Measurements from ENCODE around the gene STAG1. TPM values are rescaled to one million over a fixed set of nuclear protein-coding genes. Genes with fewer than 3 reads are reported as not detected.

The STAG1 gene
- polyA plus RNA-seq, 2 of the 4 experiments (the other 2 are of a cell fraction) = 12.8 to 19.2 TPM

- no peak for FAIRE-seq
- 95% methylated on average over 3 of the region's 4 CpGs for WGBS (ENCODE audit: missing lambda C conversion rate)
- no peak for DNase-seq (ENCODE audit: low read depth in 1 of 2, low spot score in 1 of 2)
- Histone ChIP-seq H3K9me3 (no peaks in the 10 kb centered on the region), H3K4me2 (no peak overlapping the region), H3K27ac (no peak overlapping the region), H3K4me1 (no peaks in the 10 kb centered on the region), H3K4me3 (no peak overlapping the region)
- ChIA-PET CTCF (interaction anchor here (0.6 to 0.7 kb wide), 3 partner anchors 11 to 774 kb away, joined by 3 to 4 read pairs (median 3); partner anchors contain the start of gene STAG1), POLR2A (no interaction called here)
- TF ChIP-seq MAFK (IDR thresholded peaks at IDR 0.05; ENCODE audit: partially characterized antibody) (no peak), ESRRA (IDR thresholded peaks at IDR 0.05; ENCODE audit: borderline replicate concordance, low read length) (no peak), FOXS1 (CRISPR knock-in tag; IDR thresholded peaks at IDR 0.05) (no peak), KDM1A (IDR thresholded peaks at IDR 0.05; ENCODE audit: low read depth) (no peak), KDM5A (IDR thresholded peaks at IDR 0.05) (no peak), ZFP36 (IDR thresholded peaks at IDR 0.05; ENCODE audit: borderline replicate concordance, partially characterized antibody) (no peak), CHD4 (IDR thresholded peaks at IDR 0.05; ENCODE audit: borderline replicate concordance) (no peak), RCOR1 (IDR thresholded peaks at IDR 0.05; ENCODE audit: low read depth, low read length) (no peak), BHLHE40 (IDR thresholded peaks at IDR 0.05; ENCODE audit: low read depth, low read length) (no peak), USF2 (IDR thresholded peaks at IDR 0.05) (no peak), RAD21 (conservative IDR thresholded peaks at IDR 0.05 in 1 of 2, IDR thresholded peaks at IDR 0.05 in 1 of 2) (no peak), TFCP2L1 (CRISPR knock-in tag; IDR thresholded peaks at IDR 0.05) (no peak), ZNF302 (CRISPR knock-in tag; IDR thresholded peaks at IDR 0.05) (no peak), ELK1 (IDR thresholded peaks at IDR 0.05; ENCODE audit: low read depth, low read length) (no peak), GATA3 (IDR thresholded peaks at IDR 0.05; ENCODE audit: borderline replicate concordance) (no peak), NR3C1 (IDR thresholded peaks at IDR 0.05) (no peak), EHF (CRISPR knock-in tag; IDR thresholded peaks at IDR 0.05) (no peak), NFE2L2 (conservative IDR thresholded peaks at IDR 0.05; ENCODE audit: low read length) (no peak), HOXB5 (CRISPR knock-in tag; IDR thresholded peaks at IDR 0.05) (no peak)
- ATAC-seq = no peak
Observed at GRCh38 chr3:136678981-136679380, 73.2 kb downstream of the STAG1 start.

- ATAC-seq (no peak), DNase-seq (ENCODE audit: low read depth in 1 of 2, low spot score in 1 of 2) (no peak), FAIRE-seq (no peak)
- ChIA-PET CTCF (no interaction called here), POLR2A (no interaction called here)
- no peak overlapping the region for H3K4me3 ChIP-seq
- peaks cover 9% of the 10 kb centered on the region; the same call in 2 of the 3 replicates for H3K4me1 ChIP-seq
- no peak overlapping the region for H3K27ac ChIP-seq
- no peak overlapping the region for H3K4me2 ChIP-seq
- H3K9me3 ChIP-seq = no peaks in the 10 kb centered on the region
- TF ChIP-seq HOXB5 (CRISPR knock-in tag; IDR thresholded peaks at IDR 0.05) (no peak), KDM5A (IDR thresholded peaks at IDR 0.05) (no peak), ESRRA (IDR thresholded peaks at IDR 0.05; ENCODE audit: borderline replicate concordance, low read length) (no peak), FOXS1 (CRISPR knock-in tag; IDR thresholded peaks at IDR 0.05) (no peak), ZFP36 (IDR thresholded peaks at IDR 0.05; ENCODE audit: borderline replicate concordance, partially characterized antibody) (no peak), RFX5 (IDR thresholded peaks at IDR 0.05) (no peak), SMC3 (IDR thresholded peaks at IDR 0.05) (no peak), PBX3 (IDR thresholded peaks at IDR 0.05) (no peak), MAX (IDR thresholded peaks at IDR 0.05) (no peak), KDM1A (IDR thresholded peaks at IDR 0.05; ENCODE audit: low read depth) (no peak)
Observed at GRCh38 chr3:136676009-136676408, 76.2 kb downstream of the STAG1 start.
